Effector memory CD4-positive, alpha-beta T cell (primary cell): ENCODE measurements around the gene MTMR10.

Experiments used
- DNase-seq, 3 donors: peaks; one replicate each; pipeline ENCODE4 v3.0.0-alpha.2; 2020
- H3K27ac ChIP-seq: 2 replicates; pipeline ENCODE4 v1.7.0; 2013; ENCODE audit warnings: mild to moderate bottlenecking, low read length, moderate library complexity; ENCODE audit not compliant: insufficient read depth, poor library complexity, severe bottlenecking
- H3K27me3 ChIP-seq: replicated peaks from 2 replicates; pipeline ENCODE4 v1.7.0; 2013; ENCODE audit warnings: mild to moderate bottlenecking, low read length; ENCODE audit not compliant: insufficient read depth, control insufficient read depth, poor library complexity, severe bottlenecking
- H3K36me3 ChIP-seq: 2 replicates; pipeline ENCODE4 v1.7.0; 2013; ENCODE audit warnings: mild to moderate bottlenecking, low read length, moderate library complexity; ENCODE audit not compliant: control insufficient read depth, insufficient read depth
- H3K4me1 ChIP-seq: 2 replicates; pipeline ENCODE4 v1.7.0; 2013; ENCODE audit warnings: low read length, mild to moderate bottlenecking; ENCODE audit not compliant: control insufficient read depth, insufficient read depth, poor library complexity, severe bottlenecking
- H3K4me3 ChIP-seq: 2 replicates; pipeline ENCODE4 v1.7.0; 2013; ENCODE audit warnings: low read length, low read depth, mild to moderate bottlenecking; ENCODE audit not compliant: insufficient read depth, poor library complexity, severe bottlenecking
- H3K9me3 ChIP-seq: 2 replicates; pipeline ENCODE4 v1.7.0; 2013; ENCODE audit warnings: mild to moderate bottlenecking, low read length, moderate library complexity; ENCODE audit not compliant: control insufficient read depth

MTMR10 gene

GRCh38 chr15:30990446-30991254 lies 778 bp downstream of the MTMR10 start:
- no peaks in the 10 kb centered on the region for H3K9me3 ChIP-seq
- DNase-seq, result no peak
- H3K36me3 ChIP-seq, result peaks cover 6% of the 10 kb centered on the region
- H3K27me3 ChIP-seq, result no peaks in the 10 kb centered on the region
- H3K4me3 ChIP-seq, result peak overlapping the region; percentile 99
- peaks cover 19% of the 10 kb centered on the region for H3K4me1 ChIP-seq
- peak overlapping the region; percentile 77 for H3K27ac ChIP-seq

GRCh38 chr15:30990036-30990435 lies 1.4 kb downstream of the MTMR10 start:
- Histone ChIP-seq H3K36me3 (peaks cover 6% of the 10 kb centered on the region), H3K27ac (no peak overlapping the region)

DNA sequence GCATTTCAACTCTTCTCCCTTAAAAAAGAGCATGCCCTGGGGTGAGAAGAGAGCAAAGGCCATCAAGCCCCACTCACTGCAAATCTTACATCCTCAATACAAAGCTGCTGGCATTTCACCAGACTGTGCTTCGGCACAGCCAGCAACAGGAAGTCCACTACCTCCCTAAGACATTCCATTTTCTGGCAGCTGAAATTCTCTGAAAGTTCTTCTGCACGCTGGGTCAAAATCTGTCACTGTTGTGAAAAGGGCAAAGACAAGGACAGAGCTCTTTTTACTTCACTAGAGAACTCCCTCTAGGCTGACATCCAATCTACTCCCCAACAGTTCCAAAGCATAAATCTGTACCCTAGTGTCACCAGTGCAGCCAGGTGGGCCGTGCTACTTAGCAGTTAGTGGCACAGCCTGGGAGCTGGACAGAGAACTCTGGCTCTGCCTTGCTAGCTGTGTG lies 6.3 kb downstream of the MTMR10 start:
- no peaks in the 10 kb centered on the region for H3K9me3 ChIP-seq
- no peaks in the 10 kb centered on the region for H3K27me3 ChIP-seq
- no peak overlapping the region for H3K4me3 ChIP-seq
- H3K4me1 ChIP-seq, result peaks cover 17% of the 10 kb centered on the region
- H3K36me3 ChIP-seq, result peaks cover 6% of the 10 kb centered on the region
- H3K27ac ChIP-seq, result no peak overlapping the region
- DNase-seq, result no peak

More at GRCh38 chr15:30990036-30990435, 1.4 kb downstream of the MTMR10 start:
- no peak for DNase-seq
- peak overlapping the region; percentile 99 for H3K4me3 ChIP-seq
- H3K4me1 ChIP-seq, result peaks cover 19% of the 10 kb centered on the region
- H3K27me3 ChIP-seq, result no peaks in the 10 kb centered on the region
- H3K9me3 ChIP-seq, result no peaks in the 10 kb centered on the region

- peaks cover 6% of the 10 kb centered on the region for H3K36me3 ChIP-seq
- H3K9me3 ChIP-seq, result no peaks in the 10 kb centered on the region
- peaks cover 12% of the 10 kb centered on the region for H3K4me1 ChIP-seq
- H3K4me3 ChIP-seq, result no peak overlapping the region
- no peak overlapping the region for H3K27ac ChIP-seq
- no peaks in the 10 kb centered on the region for H3K27me3 ChIP-seq
- no peak for DNase-seq
Observed at GRCh38 chr15:30984542-30984941, 6.9 kb downstream of the MTMR10 start.

- H3K4me3 ChIP-seq, result no peak overlapping the region
- DNase-seq, result no peak
- H3K4me1 ChIP-seq, result peaks cover 9% of the 10 kb centered on the region
- peaks cover 6% of the 10 kb centered on the region for H3K36me3 ChIP-seq
- no peaks in the 10 kb centered on the region for H3K9me3 ChIP-seq
- no peaks in the 10 kb centered on the region for H3K27me3 ChIP-seq
- no peak overlapping the region for H3K27ac ChIP-seq
Observed at GRCh38 chr15:30984118-30984517, 7.3 kb downstream of the MTMR10 start.

GRCh38 chr15:30979457-30979856 lies 12.0 kb downstream of the MTMR10 start:
- no peak for DNase-seq
- H3K9me3 ChIP-seq, result no peaks in the 10 kb centered on the region
- H3K36me3 ChIP-seq, result peaks cover 8% of the 10 kb centered on the region
- H3K27ac ChIP-seq, result no peak overlapping the region
- H3K4me3 ChIP-seq, result no peak overlapping the region
- H3K4me1 ChIP-seq, result no peaks in the 10 kb centered on the region
- H3K27me3 ChIP-seq, result no peaks in the 10 kb centered on the region

GRCh38 chr15:30978328-30978727 lies 13.1 kb downstream of the MTMR10 start:
- DNase-seq, result no peak
- no peak overlapping the region for H3K27ac ChIP-seq
- H3K4me1 ChIP-seq, result no peaks in the 10 kb centered on the region
- H3K4me3 ChIP-seq, result no peak overlapping the region
- no peaks in the 10 kb centered on the region for H3K27me3 ChIP-seq
- H3K36me3 ChIP-seq, result peaks cover 14% of the 10 kb centered on the region
- no peaks in the 10 kb centered on the region for H3K9me3 ChIP-seq

DNA sequence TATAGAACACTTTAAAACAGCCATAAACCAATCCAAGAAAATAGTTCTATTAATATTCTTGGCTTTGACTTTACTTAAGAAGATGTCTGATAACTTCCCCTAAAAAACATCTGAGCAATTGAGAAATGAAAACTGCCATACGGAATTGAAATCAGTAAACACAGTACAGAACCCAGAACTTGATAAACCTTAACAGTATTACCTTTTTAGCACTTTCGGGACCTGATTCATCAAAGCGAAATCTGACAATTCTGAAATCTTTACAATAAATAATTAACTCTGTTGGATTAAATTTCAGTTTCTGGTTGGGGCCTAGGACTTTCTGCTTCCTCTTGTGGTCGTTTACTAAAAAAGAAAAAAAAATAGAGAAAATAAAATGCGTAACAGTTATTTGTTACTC lies 17.3 kb downstream of the MTMR10 start:
- DNase-seq, result no peak
- Histone ChIP-seq H3K9me3 (no peaks in the 10 kb centered on the region), H3K4me3 (no peak overlapping the region), H3K4me1 (no peaks in the 10 kb centered on the region), H3K36me3 (peaks cover 25% of the 10 kb centered on the region), H3K27ac (no peak overlapping the region), H3K27me3 (no peaks in the 10 kb centered on the region)

GRCh38 chr15:30973379-30973778 lies 18.0 kb downstream of the MTMR10 start:
- H3K4me3 ChIP-seq, result no peak overlapping the region
- H3K27ac ChIP-seq, result no peak overlapping the region
- H3K4me1 ChIP-seq, result no peaks in the 10 kb centered on the region
- DNase-seq, result no peak
- peaks cover 25% of the 10 kb centered on the region for H3K36me3 ChIP-seq
- H3K9me3 ChIP-seq, result no peaks in the 10 kb centered on the region
- no peaks in the 10 kb centered on the region for H3K27me3 ChIP-seq

GRCh38 chr15:30969724-30970123 lies 21.7 kb downstream of the MTMR10 start:
- H3K36me3 ChIP-seq, result peaks cover 26% of the 10 kb centered on the region
- no peak overlapping the region for H3K27ac ChIP-seq
- H3K4me1 ChIP-seq, result no peaks in the 10 kb centered on the region
- H3K27me3 ChIP-seq, result no peaks in the 10 kb centered on the region
- H3K9me3 ChIP-seq, result no peaks in the 10 kb centered on the region
- no peak overlapping the region for H3K4me3 ChIP-seq
- DNase-seq, result no peak
